Transverse colon (tissue), 3 donors: Measurements from ENCODE around the gene NAV3.

Experiments
- EP300 ChIP-seq: sonication (generic); formaldehyde crosslinking; IDR thresholded peaks from one replicate; pipeline ENCODE4 v1.6.1; 2017; ENCODE audit warnings: antibody characterized with exemption, low read depth
- POLR2A ChIP-seq: fragments of 450-650 bp; IDR thresholded peaks from one replicate; pipeline ENCODE4 v1.6.1; 2016; ENCODE audit warnings: antibody characterized with exemption, mild to moderate bottlenecking, moderate library complexity
- TF ChIP-seq, protein P1 (sequence below), 5 experiments: fragments of 200-600 bp in 3 of 5; fragments of 450-650 bp in 2 of 5; sonication (generic) in 3 of 5; IDR thresholded peaks; 1 replicate in 2 of 5; 2 replicates in 3 of 5; pipeline ENCODE4 v1.5.1; 2016 to 2017; ENCODE audit warnings: antibody characterized with exemption in 5 of 5, inconsistent platforms in 3 of 5, mild to moderate bottlenecking in 2 of 5, moderate library complexity in 1 of 5

DNA sequence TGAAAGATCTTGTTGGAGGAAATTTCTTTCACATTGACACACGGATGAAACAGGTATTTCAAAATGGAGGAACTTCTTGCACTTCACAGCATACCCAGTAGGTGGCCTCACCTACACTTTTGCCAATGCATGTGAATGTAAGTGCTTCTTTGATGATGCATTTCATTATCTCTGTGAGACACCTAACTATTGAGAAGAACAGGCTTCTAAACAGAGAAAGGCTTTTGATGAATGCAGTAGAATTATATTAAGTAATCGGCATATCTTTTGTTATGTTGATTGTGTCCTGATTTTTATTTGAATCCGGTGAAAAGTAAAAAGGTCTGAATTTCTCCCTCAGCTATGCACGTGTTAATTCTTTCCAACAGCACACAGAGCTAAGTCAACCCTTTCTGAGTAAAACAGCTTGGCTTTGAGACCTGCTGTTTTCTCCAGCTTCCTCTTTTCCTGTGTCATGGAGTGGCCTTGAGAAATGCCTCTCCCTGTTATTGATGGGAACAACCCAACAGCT is 399.0 kb downstream of the NAV3 start:
- TF ChIP-seq, protein P1, sequence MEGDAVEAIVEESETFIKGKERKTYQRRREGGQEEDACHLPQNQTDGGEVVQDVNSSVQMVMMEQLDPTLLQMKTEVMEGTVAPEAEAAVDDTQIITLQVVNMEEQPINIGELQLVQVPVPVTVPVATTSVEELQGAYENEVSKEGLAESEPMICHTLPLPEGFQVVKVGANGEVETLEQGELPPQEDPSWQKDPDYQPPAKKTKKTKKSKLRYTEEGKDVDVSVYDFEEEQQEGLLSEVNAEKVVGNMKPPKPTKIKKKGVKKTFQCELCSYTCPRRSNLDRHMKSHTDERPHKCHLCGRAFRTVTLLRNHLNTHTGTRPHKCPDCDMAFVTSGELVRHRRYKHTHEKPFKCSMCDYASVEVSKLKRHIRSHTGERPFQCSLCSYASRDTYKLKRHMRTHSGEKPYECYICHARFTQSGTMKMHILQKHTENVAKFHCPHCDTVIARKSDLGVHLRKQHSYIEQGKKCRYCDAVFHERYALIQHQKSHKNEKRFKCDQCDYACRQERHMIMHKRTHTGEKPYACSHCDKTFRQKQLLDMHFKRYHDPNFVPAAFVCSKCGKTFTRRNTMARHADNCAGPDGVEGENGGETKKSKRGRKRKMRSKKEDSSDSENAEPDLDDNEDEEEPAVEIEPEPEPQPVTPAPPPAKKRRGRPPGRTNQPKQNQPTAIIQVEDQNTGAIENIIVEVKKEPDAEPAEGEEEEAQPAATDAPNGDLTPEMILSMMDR (IDR thresholded peaks at IDR 0.05): peak; percentile 45 to 65 (median 60)
- no peak for TF ChIP-seq POLR2A
- TF ChIP-seq EP300: no peak
